GDM1 (cell line): ENCODE measurements around the gene FXYD7.
"Not testable (repeated sequence)": the region's sequence is repeated elsewhere in the genome, so short reads cannot be mapped to it uniquely, and the experiment has no call there.

Experiments
- DNase-seq: peaks from one replicate; lab custom pipeline; 2025; lab: John Stamatoyannopoulos, UW

FXYD7 gene, protein sequence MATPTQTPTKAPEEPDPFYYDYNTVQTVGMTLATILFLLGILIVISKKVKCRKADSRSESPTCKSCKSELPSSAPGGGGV

DNA sequence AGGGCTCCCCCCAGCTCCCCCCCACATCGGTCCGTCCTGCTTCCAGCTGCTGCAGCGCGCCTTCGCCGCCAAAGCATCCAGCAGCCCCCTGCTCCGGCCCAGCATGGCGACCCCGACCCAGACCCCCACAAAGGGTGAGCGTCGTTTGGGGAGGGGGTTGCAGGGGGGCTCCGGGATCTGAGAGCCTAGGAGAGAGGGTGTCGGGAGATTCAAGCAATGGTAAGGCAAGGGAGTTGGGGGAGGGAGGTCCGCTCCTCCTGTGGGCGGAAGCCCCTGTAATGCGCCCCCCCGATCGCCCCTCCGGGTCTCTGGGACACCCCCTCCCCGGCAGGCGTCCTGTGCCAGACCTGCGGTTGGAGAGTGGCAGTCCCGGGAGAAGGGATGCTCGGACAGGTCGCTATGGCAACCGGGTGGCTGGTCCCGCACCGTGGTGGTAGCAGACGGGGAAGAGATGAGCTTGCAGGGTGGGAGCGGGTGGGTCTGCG is at the start of gene FXYD7:
FXYD7 (plus strand) TSS at position 25 of the 485 bp plus-strand sequence; CDS start at position 104, 79 bp downstream.
- DNase-seq = no peak

DNA sequence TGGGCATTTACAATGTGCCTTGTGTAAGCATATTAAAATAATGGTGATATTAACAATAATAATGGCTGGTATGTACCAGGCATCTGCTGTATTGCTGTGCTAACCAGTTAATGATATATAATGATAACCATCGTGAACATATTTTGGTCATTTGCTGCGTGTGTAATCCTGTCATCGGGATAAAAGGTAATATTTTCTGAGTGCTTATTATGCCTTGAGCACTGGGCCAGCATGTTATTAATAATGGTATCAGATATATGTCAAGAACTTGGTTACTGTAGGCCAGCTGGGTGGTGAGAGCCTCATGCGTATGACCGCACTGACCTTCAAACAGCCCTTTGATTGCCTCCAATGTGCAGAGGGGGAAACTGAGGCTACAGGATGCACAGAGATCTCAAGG is 49.6 kb upstream of the FXYD7 start:
- no peak for DNase-seq

DNA sequence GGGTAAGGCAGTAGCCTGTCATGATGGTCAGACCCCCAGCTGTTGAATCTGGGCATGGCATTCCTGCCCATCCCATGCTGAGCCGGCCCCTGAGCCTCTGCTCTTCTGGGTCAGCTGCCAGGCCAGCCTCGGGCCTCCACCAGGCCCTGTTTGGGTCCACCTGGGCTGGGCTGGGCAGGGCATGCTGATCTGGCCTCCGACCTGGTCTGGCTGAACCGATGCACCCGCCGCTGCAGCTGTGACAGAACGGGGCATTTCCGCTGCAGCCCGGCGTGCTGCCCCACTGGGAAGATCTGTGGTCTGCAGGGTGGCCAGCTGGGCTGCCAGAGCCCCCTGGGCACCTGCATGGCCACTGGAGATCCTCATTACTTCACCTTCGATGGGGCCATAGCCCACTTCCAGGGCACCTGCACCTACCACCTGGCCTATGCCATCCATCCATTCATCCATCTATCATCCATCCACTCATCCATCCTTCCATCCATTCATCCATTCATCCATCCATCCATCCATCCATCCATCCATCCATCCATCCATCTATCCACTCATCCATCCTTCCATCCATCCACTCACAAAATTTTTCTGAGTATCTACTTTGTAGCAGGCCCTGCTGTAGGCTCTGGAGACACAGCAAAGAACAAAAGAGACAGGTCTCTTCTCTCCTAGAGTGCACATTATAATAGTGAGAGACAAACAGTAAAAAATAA is 49.0 kb upstream of the FXYD7 start:
- no peak for DNase-seq

DNA sequence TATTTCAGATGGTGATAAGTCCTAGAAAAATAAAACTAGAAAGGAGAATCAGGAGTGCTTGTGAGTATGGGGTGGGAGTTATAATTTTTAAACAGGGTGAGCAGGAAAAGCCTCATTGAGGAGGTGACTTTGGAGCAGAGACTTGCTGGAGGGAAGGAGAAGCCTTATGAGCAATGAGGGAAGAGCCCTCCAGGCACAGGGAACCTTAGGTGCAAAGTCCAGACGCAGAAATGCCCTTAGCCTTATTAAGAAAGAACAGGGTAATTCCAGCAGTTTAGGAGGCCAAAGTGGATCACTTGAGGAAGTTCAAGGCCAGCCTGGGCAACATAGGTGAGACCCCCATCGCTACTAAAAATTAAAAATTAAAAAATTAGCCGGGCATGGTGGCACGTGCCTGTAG is 48.4 kb upstream of the FXYD7 start:
- DNase-seq = no peak

DNA sequence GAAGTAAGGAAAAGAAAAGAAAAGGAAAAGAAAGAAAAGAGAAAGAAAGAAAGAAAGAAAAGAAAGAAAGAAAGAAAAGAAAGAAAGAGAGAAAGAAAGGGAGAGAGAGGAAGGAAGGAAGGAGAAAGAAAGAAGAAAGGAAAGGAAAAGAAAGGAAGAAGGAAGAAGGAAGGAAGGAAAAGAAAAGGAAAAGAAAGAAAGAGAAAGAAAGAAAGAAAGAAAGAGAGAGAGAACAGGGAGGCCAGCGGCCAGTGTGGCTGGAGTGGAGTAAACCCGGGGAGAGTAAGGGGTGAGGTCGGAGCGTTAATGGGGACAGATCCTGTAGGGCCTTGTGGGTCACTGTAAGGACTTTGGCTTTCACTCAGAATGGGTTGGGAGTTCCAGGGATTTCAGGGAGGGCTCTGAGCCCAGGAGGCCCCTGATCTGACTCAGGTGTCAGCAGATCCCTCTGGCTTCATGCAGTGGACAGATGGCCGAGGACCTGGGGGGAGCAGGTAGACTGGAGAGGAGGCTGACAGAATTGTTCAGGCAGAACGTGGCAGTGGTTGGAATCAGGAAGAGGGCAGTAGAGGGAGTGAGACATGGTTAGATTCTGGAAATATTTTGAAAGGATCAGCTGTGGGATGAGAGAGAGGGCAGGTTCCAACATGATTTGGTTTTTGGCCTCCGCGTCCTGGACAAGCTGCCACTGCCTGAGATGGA is 47.2 kb upstream of the FXYD7 start:
- DNase-seq = no peak

DNA sequence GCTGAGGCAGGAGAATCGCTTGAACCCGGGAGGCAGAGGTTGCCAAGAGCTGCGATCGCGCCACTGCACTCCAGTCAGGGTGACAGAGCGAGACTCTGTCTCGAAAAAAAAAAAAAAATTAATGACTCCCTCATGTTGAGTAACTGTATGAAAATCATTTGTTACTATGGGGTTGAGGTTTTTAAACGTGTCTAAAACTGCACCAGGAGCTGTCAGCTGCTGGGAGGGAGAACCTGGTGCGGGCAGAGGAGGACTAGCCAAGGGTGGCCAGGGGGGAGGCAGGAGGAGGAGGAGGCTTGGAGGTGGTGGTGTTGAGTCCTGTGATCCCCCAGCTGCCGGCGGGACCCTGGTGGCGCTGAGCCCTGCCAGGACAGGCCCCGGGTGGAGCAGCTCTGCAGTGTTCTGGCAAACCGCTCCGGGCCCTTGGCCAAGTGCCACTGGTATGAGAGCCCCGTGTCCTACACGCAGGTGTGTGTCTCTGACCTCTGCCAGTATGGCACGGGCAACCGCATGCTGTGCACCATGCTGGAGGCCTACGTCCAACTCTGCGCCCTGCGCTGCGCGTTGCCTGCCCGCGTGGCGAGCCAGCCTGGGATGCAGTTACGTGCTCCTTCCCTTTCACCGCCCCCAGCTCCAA is 44.5 kb upstream of the FXYD7 start:
- DNase-seq = no peak

DNA sequence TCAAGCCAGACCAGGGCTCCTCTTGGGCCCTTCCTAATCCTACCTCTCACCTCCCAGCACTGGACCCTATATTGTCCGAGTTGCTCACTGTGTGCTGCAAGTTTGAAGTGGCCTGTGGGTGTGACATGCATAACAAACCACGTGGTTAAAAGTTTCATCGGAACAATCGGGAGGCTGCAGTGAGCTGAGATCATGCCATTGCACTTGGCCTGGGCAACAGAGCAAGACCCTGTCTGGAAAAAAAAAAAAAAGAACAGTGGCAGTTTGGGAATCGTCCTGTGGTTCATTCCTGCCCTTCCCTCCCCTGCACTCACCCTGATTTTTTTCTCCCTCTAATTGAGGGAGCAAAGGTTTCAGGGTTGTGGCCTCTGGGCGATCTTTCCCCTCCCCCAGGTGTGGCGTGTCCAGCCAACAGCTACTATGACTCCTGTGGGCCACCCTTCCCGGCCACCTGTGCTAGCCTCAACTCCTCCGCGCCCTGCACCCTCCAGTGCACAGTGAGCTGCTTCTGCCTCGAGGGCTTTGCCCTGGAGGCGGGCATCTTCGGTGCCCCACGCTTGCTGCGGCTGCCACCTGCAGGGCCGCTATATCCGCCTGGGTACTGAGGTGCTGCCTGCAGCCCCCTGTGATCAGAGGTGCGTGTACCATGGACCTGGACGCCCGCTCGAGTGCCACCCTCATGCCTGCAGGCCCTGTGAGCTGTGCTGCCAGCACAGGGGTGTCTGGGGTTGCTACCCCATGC is 43.7 kb upstream of the FXYD7 start:
- DNase-seq = no peak

DNA sequence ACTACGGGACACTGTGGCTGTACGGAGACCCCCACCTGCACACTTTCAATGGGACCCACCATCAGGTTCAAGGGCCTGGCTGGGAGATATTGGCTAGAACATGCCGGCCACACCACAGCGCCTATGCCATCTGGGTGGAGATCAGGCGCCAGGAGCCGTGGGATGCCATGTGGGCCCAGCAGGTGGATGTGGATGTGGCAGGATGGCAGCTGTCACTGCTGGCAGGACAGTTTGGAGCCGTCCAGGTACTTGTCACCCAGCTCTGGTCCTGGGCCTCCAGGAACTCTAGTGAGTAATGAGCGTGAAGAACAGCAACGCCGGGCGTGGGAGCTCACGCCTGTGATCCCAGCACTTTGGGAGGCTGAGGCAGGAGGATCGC is 43.2 kb upstream of the FXYD7 start:
- no peak for DNase-seq

DNA sequence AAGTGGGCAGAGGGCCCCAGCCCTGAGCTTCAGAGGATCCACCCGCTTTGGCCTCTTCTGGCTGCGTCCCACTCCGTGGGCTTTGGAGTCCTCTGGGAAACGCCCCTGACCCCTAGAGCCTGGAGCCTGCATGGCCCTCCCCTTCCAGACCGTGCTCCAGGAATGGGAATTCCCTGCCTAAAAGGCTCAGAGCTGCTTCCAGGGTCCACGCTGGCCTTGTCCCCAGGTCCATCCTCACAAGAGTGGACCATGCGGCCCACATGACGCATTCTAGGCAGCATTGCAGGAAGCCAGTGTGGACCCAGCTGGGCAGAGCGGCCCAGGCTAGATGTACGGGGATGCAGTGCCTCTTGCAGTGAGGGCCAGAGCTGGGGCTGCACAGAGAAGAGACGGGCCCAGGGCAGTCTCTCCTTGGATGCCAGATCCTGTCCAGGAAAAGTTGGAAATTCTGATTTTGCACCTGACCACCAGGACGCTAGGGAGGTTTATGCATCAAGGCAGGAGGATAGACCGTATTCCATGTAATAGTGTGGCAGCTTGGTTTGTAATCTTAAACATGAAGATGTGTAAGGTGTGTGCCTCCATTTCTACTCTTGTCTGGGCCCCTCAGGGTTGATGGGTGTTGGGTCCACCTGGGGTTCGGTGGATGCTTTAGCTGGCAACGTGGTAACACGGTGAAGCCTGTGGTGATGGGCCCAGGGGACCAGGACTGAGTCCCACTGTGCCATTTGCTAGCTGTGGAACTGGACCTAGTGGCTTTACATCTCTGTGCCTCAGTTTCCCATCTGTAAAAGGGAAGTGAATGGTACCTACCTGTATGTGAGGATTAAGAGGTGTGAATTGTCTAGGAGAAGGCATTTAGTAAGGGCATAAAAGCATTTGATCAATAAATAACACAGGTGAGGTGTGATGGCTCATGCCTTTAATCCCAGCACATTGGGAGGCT is 42.2 kb upstream of the FXYD7 start:
- no peak for DNase-seq

DNA sequence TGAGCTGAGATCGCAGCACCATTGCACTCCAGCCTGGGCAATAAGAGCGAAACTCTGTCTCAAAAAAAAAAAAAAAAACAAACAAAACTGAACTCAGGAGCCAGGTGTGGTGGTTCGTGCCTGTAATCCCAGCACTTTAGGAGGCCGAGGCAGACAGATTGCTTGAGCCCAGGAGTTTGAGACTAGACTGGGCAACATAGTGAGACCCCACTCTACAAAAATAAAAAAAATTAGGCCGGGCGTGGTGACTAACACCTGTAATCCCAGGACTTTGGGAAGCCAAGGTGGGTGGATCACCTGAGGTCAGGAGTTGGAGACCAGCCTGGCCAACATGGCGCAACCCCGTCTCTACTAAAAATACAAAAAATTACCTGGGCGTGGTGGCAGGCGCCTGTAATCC is 41.1 kb upstream of the FXYD7 start:
- DNase-seq = not testable (repeated sequence)

DNA sequence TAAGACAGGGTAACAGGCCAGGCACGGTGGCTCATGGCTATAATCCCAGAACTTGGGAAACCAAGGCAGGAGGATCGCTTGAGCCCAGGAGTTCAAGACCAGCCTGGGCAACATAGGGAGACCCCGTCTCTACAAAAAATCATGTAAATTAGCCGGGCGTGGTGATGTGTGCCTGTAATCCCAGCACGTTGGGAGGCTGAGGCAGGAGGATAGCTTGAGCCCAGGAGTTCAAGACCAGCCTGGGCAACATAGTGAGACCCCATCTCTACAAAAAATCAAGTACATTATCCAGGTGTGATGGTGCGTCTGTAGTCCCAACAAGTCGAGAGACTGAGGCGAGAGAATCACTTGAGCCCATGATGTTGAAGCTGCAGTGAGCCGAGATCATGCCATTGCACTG is 39.4 kb upstream of the FXYD7 start:
- DNase-seq = not testable (repeated sequence)

DNA sequence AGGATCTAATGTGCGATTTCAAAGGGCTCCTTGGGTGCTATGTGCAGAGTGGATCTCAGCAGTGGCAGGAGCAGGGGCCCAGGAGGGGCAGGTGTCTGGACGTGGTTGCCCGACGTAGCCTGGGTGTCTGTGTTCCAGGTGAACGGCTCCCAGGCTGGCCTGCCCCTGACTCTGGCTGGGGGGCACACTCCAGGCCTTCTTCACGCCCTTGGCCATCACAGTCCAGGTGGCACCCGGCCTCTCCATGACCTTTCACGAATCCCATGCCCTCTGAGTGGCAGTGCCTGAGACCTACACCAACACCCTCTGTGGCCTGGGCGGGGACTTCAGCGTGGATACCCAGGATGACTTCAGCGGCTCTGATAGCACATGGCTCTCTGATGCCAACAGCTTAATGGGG is 38.7 kb upstream of the FXYD7 start:
- DNase-seq = no peak

DNA sequence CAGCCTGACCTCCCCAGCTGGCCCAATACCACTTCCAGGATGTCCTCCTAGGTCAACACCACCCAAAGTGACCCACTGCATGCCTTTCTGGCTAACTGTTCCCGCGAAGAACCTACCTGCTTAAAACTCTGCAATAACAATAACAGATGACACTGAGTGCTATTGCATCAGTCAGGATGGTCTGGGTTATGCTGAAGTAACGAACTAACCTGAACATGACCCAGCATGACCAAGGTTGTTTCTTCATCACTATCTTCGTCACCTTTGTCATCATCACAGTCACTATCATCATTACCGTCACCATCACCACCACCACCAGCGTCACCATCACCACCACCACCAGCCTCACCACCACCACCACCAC is 38.0 kb upstream of the FXYD7 start:
- no peak for DNase-seq

DNA sequence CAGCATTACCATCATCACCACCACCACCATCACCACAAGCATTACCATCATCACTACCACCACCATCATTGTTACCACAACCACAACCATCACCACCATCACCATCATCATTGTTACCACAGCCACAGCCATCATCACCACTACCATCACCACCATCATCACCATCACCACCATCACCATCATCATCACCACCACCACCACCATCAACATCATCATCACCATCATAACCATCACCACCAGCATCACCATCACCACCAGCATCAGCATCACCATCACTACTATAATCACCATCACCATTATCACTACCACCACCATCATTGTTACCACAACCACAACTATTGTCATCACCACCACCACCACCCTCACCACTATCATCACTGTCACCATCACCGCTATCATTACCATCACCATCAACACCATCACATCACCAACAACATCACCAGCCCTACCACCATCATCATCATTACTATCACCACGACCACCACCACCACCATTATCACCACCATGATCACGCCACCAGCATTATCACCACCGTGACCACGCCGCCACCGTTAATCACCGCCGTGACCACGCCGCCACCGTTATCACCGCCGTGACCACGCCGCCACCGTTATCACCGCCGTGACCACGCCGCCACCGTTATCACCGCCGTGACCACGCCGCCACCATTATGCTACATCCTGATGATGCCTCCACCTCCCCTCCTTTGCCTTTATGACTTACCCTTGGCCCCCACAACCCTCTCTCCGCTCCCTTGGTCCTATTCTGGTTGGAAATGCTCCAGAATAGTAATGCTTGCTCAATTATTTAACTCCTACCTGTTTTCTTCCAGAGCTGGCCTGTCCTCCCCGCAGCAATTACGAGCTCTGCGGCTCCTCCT is 37.4 kb upstream of the FXYD7 start:
- DNase-seq = no peak

DNA sequence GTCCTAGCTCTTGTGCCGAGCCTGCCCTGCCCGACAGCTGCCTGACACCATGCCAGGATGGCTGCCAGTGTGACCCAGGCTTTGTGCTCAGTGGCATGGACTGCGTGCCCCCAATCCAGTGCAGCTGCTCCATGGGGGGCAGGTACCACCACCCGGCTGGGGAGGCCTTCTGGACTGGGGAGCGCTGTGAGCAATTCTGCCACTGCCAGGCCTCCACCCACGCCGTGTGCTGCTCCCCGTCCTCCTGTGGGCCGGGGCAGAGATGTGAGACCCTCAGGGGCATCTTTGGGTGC is 36.8 kb upstream of the FXYD7 start:
- DNase-seq = no peak

DNA sequence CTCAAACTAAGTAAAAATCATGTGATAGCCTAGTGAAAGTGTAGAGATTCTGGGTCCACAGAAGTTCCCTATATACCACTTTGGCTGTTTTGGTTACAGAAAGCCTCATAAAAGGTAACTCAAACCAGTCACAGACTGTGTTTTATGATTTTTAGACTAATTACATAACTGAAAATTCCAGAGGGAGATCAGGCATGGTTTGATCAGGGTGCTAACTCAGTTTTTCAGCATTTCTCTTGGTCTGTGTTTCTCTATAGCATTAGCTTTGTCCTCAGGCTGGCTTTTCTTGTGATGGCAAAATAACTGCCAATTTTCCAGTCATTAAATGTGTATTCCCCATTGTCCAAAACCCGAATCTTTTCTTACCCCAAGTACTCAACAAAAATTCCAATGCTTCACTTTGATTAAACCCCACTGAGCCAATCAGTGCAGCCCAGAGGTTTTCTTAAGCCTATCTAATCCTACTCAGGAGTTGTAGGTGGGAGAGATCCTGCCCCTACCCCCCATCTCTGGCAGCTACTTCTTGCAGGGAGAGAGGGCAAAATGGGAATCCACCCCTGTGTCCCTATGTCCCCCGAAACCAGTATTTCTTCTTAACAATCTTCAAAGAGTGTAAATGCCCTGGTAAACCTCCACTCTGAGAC is 36.0 kb upstream of the FXYD7 start:
- no peak for DNase-seq

DNA sequence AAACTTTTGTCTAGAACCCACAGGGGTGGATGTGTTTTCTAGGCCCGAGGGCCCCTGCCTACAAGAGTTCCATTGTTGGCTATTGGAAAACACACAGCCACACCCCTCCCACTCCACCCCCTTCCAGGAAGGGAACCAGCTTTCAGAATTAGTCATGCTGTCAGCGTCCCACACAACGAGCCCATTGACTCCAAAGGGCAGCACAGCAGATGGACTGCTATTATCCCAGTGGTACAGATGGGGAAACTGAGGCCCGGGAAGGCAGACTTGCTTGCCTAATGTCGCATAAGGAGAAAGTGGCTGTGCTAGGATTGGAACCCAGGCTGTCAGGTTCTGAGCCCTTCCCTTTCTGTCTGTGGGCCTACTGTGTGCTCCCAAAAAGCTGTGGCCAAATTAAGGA is 35.5 kb upstream of the FXYD7 start:
- no peak for DNase-seq

DNA sequence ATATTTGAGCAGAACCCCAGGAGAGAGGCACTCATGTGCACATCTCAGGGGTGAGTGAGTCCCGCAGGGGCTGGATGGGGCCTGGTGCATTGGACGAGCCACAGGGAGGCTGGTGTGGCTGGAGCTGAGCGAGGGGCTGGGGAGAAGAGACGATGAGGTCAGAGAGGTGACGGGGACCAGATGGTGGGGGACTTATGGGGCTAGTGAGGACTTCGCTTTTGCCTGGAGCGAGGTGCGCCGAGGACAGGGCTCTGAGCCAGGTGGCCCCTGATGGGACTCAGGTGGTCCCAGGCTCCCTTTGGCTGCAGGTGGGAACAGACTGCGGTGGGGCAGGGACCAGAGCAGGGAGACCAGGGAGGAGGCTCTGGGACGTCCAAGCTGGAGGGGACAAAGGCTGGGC is 34.3 kb upstream of the FXYD7 start:
- DNase-seq = no peak

DNA sequence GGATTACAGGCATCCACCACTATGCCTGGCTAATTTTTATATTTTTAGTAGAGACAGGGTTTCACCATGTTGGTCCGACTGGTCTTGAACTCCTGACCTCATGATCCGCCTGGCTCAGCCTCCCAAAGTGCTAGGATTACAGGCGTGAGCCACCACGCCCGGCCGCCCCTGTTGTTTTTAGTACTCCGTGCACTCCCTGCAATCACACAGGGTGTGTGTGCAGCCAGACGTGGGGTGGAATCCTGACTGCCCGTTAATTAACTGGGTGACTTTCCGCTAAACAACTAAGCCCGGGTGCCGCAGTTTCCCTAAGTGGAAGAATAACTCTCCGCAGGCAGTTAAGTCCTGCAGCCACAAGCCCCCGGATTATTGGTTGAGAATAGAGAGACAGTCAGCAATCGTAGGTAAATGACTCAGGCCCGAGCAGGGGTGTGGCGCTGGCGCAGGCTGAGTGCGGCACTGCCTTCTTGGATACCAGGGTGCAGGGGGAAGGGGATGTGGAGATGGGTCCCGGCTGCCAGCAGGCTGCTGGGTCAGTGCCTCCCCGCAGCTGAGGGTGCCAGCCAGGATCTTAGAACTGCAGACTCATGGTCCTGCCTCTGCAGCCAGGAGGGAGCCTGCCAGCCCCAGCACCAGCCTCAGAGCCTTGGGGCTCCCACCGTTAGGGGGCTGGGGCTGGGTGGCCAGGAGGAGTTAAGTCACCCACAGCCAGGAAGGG is 33.5 kb upstream of the FXYD7 start:
- no peak for DNase-seq
